Measurements from ENCODE around the gene ARHGAP5.

Gene ARHGAP5

DNA sequence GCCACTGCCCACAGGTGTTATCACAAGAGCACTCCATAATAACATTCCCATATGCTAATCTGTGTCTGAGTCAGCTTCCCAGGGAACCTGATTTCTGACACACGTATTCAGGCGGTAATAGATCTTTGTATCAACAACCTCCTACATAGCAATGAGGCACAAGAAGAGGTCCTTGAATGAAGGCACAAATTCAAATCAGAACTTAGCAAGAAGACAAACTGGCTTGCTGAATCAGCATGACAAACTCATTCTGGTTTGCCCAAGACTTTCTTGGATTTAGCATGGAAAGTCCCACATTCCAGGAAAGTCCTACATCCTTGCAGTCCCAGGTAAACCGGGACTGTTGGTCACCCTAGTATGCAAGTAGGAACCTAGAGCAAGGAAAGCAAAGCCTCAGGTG, 90.8 kb downstream of the ARHGAP5 start:
- Histone ChIP-seq H3K4me3 (ENCODE audit: insufficient read depth, low read depth, low read length) (no peak overlapping the region), H3K27ac (ENCODE audit: insufficient read depth, low read depth, low read length, poor library complexity, severe bottlenecking) (no peak overlapping the region), H3K9me3 (ENCODE audit: control insufficient read depth, low read length) (no peaks in the 10 kb centered on the region), H3K36me3 (ENCODE audit: control insufficient read depth, insufficient read depth, low read length) (no peaks in the 10 kb centered on the region), H3K27me3 (ENCODE audit: control insufficient read depth, insufficient read depth, low read length, poor library complexity, severe bottlenecking) (no peaks in the 10 kb centered on the region), H3K4me1 (ENCODE audit: control insufficient read depth, insufficient read depth, low read length) (no peaks in the 10 kb centered on the region)
- 80 to 88% methylated on average over 3 of the region's 3 CpGs for WGBS, 2 experiments

DNA sequence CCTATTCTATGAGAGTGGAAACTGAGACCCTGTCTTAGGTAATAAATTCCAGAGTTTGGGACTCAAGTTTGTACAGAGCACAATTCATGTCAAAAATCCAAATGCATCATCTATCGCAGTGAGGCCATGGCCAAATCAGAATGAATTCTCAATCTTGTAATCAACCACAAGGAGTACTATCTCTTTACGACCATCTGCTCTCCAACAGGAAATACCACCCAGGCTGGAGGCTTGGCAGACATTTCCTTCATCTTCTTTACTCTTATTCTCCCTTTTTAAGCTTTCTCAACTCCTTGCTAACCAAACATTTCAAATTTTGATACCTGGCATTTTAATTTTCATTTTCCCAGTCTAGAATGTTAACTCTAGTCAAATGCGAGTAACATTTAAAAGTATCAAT, 92.1 kb downstream of the ARHGAP5 start:
- Histone ChIP-seq H3K27ac (ENCODE audit: insufficient read depth, low read depth, low read length, poor library complexity, severe bottlenecking) (no peak overlapping the region), H3K4me3 (ENCODE audit: insufficient read depth, low read depth, low read length) (no peak overlapping the region), H3K36me3 (ENCODE audit: control insufficient read depth, insufficient read depth, low read length) (no peaks in the 10 kb centered on the region), H3K9me3 (ENCODE audit: control insufficient read depth, low read length) (no peaks in the 10 kb centered on the region), H3K27me3 (ENCODE audit: control insufficient read depth, insufficient read depth, low read length, poor library complexity, severe bottlenecking) (no peaks in the 10 kb centered on the region), H3K4me1 (ENCODE audit: control insufficient read depth, insufficient read depth, low read length) (no peaks in the 10 kb centered on the region)
- WGBS, 2 experiments: 88 to 93% methylated on average over 2 of the region's 3 CpGs

- H3K9me3 ChIP-seq (ENCODE audit: control insufficient read depth, low read length): no peaks in the 10 kb centered on the region
- 87 to 93% methylated on average over 5 of the region's 5 CpGs for WGBS, 2 experiments
- no peaks in the 10 kb centered on the region for H3K36me3 ChIP-seq (ENCODE audit: control insufficient read depth, insufficient read depth, low read length)
- H3K4me3 ChIP-seq (ENCODE audit: insufficient read depth, low read depth, low read length): no peak overlapping the region
- H3K4me1 ChIP-seq (ENCODE audit: control insufficient read depth, insufficient read depth, low read length): no peaks in the 10 kb centered on the region
- no peaks in the 10 kb centered on the region for H3K27me3 ChIP-seq (ENCODE audit: control insufficient read depth, insufficient read depth, low read length, poor library complexity, severe bottlenecking)
- H3K27ac ChIP-seq (ENCODE audit: insufficient read depth, low read depth, low read length, poor library complexity, severe bottlenecking): no peak overlapping the region
Measured at GRCh38 chr14:32171469-32171868, 94.4 kb downstream of the ARHGAP5 start.

GRCh38 chr14:32183151-32184058, 106.3 kb downstream of the ARHGAP5 start:
- WGBS, 2 experiments: 89 to 92% methylated on average over 2 of the region's 2 CpGs
- Histone ChIP-seq H3K27me3 (ENCODE audit: control insufficient read depth, insufficient read depth, low read length, poor library complexity, severe bottlenecking) (no peaks in the 10 kb centered on the region), H3K4me1 (ENCODE audit: control insufficient read depth, insufficient read depth, low read length) (no peaks in the 10 kb centered on the region), H3K27ac (ENCODE audit: insufficient read depth, low read depth, low read length, poor library complexity, severe bottlenecking) (no peak overlapping the region), H3K9me3 (ENCODE audit: control insufficient read depth, low read length) (no peaks in the 10 kb centered on the region), H3K4me3 (ENCODE audit: insufficient read depth, low read depth, low read length) (no peak overlapping the region), H3K36me3 (ENCODE audit: control insufficient read depth, insufficient read depth, low read length) (no peaks in the 10 kb centered on the region)

DNA sequence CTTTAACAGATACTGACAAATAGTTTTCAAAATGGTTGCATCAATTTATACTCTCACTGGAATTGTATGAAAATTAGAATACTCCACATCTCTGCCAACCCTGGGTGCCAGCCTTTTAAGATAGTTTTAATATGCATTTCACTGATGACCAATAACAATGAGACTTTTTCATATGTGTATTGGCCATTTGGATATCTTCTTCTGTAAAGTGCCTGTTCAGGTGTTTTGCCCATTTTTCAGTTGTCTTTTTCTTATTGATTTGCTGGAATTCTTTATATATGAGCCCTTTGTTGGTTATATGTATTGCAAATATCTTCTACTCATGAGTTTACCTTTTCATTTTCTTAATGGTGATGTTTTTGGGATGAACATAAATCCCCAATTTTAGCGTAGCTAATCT, 108.0 kb downstream of the ARHGAP5 start:
- WGBS, 2 experiments: 100% methylated on average over 1 of the region's 1 CpG; no CpG with 5 or more reads in 1 of the 2 experiments

DNA sequence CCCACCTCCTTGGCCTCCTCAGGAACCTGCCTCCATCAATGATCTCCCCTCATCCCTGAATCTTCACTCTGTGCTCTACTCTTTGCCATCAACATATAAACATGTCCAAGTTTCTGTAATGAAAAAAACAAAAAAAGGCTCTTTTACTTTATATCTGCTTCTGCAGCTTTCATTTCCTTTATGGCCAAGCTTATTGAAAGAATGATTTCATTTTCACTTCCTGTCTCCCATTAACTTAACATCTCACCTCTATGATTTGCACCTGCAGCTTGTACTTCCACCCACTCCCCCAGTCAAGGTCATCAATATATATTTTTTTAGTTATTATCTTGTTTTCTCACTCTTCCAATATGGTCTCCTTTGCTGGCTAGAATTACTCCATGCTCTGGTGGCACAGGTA, 109.1 kb downstream of the ARHGAP5 start:
- Histone ChIP-seq H3K4me1 (ENCODE audit: control insufficient read depth, insufficient read depth, low read length) (no peaks in the 10 kb centered on the region), H3K9me3 (ENCODE audit: control insufficient read depth, low read length) (no peaks in the 10 kb centered on the region), H3K27ac (ENCODE audit: insufficient read depth, low read depth, low read length, poor library complexity, severe bottlenecking) (no peak overlapping the region), H3K4me3 (ENCODE audit: insufficient read depth, low read depth, low read length) (no peak overlapping the region), H3K27me3 (ENCODE audit: control insufficient read depth, insufficient read depth, low read length, poor library complexity, severe bottlenecking) (no peaks in the 10 kb centered on the region), H3K36me3 (ENCODE audit: control insufficient read depth, insufficient read depth, low read length) (no peaks in the 10 kb centered on the region)

More for the DNA sequence above, 108.0 kb downstream of the ARHGAP5 start:
- Histone ChIP-seq H3K27me3 (ENCODE audit: control insufficient read depth, insufficient read depth, low read length, poor library complexity, severe bottlenecking) (no peaks in the 10 kb centered on the region), H3K4me1 (ENCODE audit: control insufficient read depth, insufficient read depth, low read length) (no peaks in the 10 kb centered on the region), H3K9me3 (ENCODE audit: control insufficient read depth, low read length) (no peaks in the 10 kb centered on the region), H3K4me3 (ENCODE audit: insufficient read depth, low read depth, low read length) (no peak overlapping the region), H3K27ac (ENCODE audit: insufficient read depth, low read depth, low read length, poor library complexity, severe bottlenecking) (no peak overlapping the region), H3K36me3 (ENCODE audit: control insufficient read depth, insufficient read depth, low read length) (no peaks in the 10 kb centered on the region)

GRCh38 chr14:32189811-32190210, 112.7 kb downstream of the ARHGAP5 start:
- no peaks in the 10 kb centered on the region for H3K27me3 ChIP-seq (ENCODE audit: control insufficient read depth, insufficient read depth, low read length, poor library complexity, severe bottlenecking)
- WGBS, 2 experiments: 92 to 96% methylated on average over 1 of the region's 1 CpG
- no peaks in the 10 kb centered on the region for H3K9me3 ChIP-seq (ENCODE audit: control insufficient read depth, low read length)
- H3K4me1 ChIP-seq (ENCODE audit: control insufficient read depth, insufficient read depth, low read length): no peaks in the 10 kb centered on the region
- H3K36me3 ChIP-seq (ENCODE audit: control insufficient read depth, insufficient read depth, low read length): no peaks in the 10 kb centered on the region
- no peak overlapping the region for H3K4me3 ChIP-seq (ENCODE audit: insufficient read depth, low read depth, low read length)
- H3K27ac ChIP-seq (ENCODE audit: insufficient read depth, low read depth, low read length, poor library complexity, severe bottlenecking): no peak overlapping the region

GRCh38 chr14:32190673-32191072, 113.6 kb downstream of the ARHGAP5 start:
- Histone ChIP-seq H3K27ac (ENCODE audit: insufficient read depth, low read depth, low read length, poor library complexity, severe bottlenecking) (no peak overlapping the region), H3K4me3 (ENCODE audit: insufficient read depth, low read depth, low read length) (no peak overlapping the region), H3K4me1 (ENCODE audit: control insufficient read depth, insufficient read depth, low read length) (no peaks in the 10 kb centered on the region), H3K36me3 (ENCODE audit: control insufficient read depth, insufficient read depth, low read length) (no peaks in the 10 kb centered on the region), H3K27me3 (ENCODE audit: control insufficient read depth, insufficient read depth, low read length, poor library complexity, severe bottlenecking) (no peaks in the 10 kb centered on the region), H3K9me3 (ENCODE audit: control insufficient read depth, low read length) (no peaks in the 10 kb centered on the region)
- WGBS, 2 experiments: 85 to 90% methylated on average over 2 of the region's 3 CpGs

GRCh38 chr14:32192712-32193373, 115.7 kb downstream of the ARHGAP5 start:
- H3K27me3 ChIP-seq (ENCODE audit: control insufficient read depth, insufficient read depth, low read length, poor library complexity, severe bottlenecking): no peaks in the 10 kb centered on the region
- no peak overlapping the region for H3K4me3 ChIP-seq (ENCODE audit: insufficient read depth, low read depth, low read length)
- no peaks in the 10 kb centered on the region for H3K9me3 ChIP-seq (ENCODE audit: control insufficient read depth, low read length)
- no peaks in the 10 kb centered on the region for H3K4me1 ChIP-seq (ENCODE audit: control insufficient read depth, insufficient read depth, low read length)
- 92 to 95% methylated on average over 2 of the region's 2 CpGs for WGBS, 2 experiments
- H3K36me3 ChIP-seq (ENCODE audit: control insufficient read depth, insufficient read depth, low read length): no peaks in the 10 kb centered on the region
- no peak overlapping the region for H3K27ac ChIP-seq (ENCODE audit: insufficient read depth, low read depth, low read length, poor library complexity, severe bottlenecking)

GRCh38 chr14:32193532-32193931, 116.4 kb downstream of the ARHGAP5 start:
- no peak overlapping the region for H3K4me3 ChIP-seq (ENCODE audit: insufficient read depth, low read depth, low read length)
- WGBS, 2 experiments: 97% methylated on average over 1 to 2 of the region's 2 CpGs
- no peak overlapping the region for H3K27ac ChIP-seq (ENCODE audit: insufficient read depth, low read depth, low read length, poor library complexity, severe bottlenecking)
- H3K36me3 ChIP-seq (ENCODE audit: control insufficient read depth, insufficient read depth, low read length): no peaks in the 10 kb centered on the region
- H3K4me1 ChIP-seq (ENCODE audit: control insufficient read depth, insufficient read depth, low read length): no peaks in the 10 kb centered on the region
- H3K9me3 ChIP-seq (ENCODE audit: control insufficient read depth, low read length): no peaks in the 10 kb centered on the region
- H3K27me3 ChIP-seq (ENCODE audit: control insufficient read depth, insufficient read depth, low read length, poor library complexity, severe bottlenecking): no peaks in the 10 kb centered on the region

Data from ectodermal cell (in vitro differentiated cells).